PFSK-1 (cell line): Measurements from ENCODE around the gene RCAN3.

Experiments used
- FOXP2 ChIP-seq: optimal IDR thresholded peaks from 2 replicates; pipeline ENCODE3; 2011; ENCODE audit warnings: borderline replicate concordance, control low read depth, inconsistent platforms; ENCODE audit not compliant: insufficient read depth; ENCODE audit errors: extremely low read length, extremely low read depth
- POLR2AphosphoS5 ChIP-seq: IDR thresholded peaks from 2 replicates; pipeline ENCODE4 v1.6.1; 2012; ENCODE audit warnings: low read depth, mild to moderate bottlenecking, control low read depth, low read length, moderate library complexity
- SIN3A ChIP-seq: IDR thresholded peaks from 2 replicates; pipeline ENCODE4 v1.6.1; 2012; ENCODE audit warnings: mild to moderate bottlenecking, low read length, moderate library complexity, borderline replicate concordance; ENCODE audit not compliant: insufficient read depth
- TAF1 ChIP-seq: IDR thresholded peaks from 2 replicates; pipeline ENCODE4 v1.6.1; 2012; ENCODE audit warnings: low read length, control low read depth, borderline replicate concordance; ENCODE audit not compliant: insufficient read depth
- TF ChIP-seq, protein P1 (sequence below), 2 experiments: IDR thresholded peaks; 2 replicates each; pipeline versions ENCODE4 v1.6.1 to v1.8.0; 2011 to 2012; ENCODE audit warnings: low read depth in 2 of 2, low read length in 2 of 2, control low read depth in 1 of 2, inconsistent platforms in 1 of 2, mild to moderate bottlenecking in 1 of 2, moderate library complexity in 1 of 2; ENCODE audit not compliant: insufficient read depth in 1 of 2

The RCAN3 gene

DNA sequence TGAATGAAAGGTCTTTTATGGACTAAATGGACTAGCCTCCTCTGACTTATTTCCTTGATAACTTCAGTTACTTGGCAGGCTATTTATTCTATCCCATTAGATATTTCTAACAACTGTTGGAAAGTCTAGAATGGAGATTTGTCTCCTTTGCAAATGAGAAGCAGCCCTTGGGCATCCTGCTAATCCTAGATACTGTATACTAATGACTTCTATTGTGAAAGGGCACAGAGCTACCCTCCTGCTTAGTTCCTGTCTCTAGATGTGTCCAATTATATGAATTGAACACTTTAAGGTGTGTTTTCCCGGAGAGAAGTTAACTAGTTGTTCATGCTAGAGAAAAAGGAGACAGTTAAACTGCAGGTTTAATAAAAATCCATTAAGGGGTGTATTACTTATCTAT, 43.0 kb downstream of the RCAN3 start:
- TF ChIP-seq POLR2AphosphoS5, result no peak
- no peak for TF ChIP-seq SIN3A
- no peak for TF ChIP-seq TAF1
- TF ChIP-seq, protein P1, sequence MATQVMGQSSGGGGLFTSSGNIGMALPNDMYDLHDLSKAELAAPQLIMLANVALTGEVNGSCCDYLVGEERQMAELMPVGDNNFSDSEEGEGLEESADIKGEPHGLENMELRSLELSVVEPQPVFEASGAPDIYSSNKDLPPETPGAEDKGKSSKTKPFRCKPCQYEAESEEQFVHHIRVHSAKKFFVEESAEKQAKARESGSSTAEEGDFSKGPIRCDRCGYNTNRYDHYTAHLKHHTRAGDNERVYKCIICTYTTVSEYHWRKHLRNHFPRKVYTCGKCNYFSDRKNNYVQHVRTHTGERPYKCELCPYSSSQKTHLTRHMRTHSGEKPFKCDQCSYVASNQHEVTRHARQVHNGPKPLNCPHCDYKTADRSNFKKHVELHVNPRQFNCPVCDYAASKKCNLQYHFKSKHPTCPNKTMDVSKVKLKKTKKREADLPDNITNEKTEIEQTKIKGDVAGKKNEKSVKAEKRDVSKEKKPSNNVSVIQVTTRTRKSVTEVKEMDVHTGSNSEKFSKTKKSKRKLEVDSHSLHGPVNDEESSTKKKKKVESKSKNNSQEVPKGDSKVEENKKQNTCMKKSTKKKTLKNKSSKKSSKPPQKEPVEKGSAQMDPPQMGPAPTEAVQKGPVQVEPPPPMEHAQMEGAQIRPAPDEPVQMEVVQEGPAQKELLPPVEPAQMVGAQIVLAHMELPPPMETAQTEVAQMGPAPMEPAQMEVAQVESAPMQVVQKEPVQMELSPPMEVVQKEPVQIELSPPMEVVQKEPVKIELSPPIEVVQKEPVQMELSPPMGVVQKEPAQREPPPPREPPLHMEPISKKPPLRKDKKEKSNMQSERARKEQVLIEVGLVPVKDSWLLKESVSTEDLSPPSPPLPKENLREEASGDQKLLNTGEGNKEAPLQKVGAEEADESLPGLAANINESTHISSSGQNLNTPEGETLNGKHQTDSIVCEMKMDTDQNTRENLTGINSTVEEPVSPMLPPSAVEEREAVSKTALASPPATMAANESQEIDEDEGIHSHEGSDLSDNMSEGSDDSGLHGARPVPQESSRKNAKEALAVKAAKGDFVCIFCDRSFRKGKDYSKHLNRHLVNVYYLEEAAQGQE (IDR thresholded peaks at IDR 0.05; ENCODE audit: insufficient read depth in 1 of 2, low read depth in 2 of 2, low read length in 2 of 2), result no peak
- no peak for TF ChIP-seq FOXP2

GRCh38 chr1:24547195-24547594, 44.6 kb downstream of the RCAN3 start:
- no peak for TF ChIP-seq FOXP2
- no peak for TF ChIP-seq POLR2AphosphoS5
- TF ChIP-seq SIN3A, result no peak
- no peak for TF ChIP-seq TAF1
- TF ChIP-seq, protein P1 (IDR thresholded peaks at IDR 0.05; ENCODE audit: insufficient read depth in 1 of 2, low read depth in 2 of 2, low read length in 2 of 2), result no peak

DNA sequence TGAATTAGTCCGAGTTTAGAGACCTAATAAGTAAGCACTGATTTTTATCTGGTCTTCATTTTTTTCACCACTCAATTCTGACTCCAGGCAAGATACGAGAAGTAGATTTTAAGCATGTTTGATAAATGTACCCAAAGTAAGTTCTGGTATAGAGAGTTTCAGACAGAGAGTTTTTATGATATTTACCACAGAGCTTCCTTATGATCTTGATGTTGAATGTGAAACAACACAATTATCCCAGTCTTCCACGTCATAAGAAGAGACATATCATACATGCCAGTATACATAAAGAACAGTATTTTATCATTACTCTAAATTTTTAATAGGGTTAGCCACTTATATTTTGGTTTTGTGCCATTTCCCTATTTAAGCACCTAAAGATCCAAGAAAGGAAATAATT, 45.4 kb downstream of the RCAN3 start:
- TF ChIP-seq SIN3A (no peak), TAF1 (no peak)
- TF ChIP-seq, protein P1 (IDR thresholded peaks at IDR 0.05; ENCODE audit: insufficient read depth in 1 of 2, low read depth in 2 of 2, low read length in 2 of 2), result no peak

DNA sequence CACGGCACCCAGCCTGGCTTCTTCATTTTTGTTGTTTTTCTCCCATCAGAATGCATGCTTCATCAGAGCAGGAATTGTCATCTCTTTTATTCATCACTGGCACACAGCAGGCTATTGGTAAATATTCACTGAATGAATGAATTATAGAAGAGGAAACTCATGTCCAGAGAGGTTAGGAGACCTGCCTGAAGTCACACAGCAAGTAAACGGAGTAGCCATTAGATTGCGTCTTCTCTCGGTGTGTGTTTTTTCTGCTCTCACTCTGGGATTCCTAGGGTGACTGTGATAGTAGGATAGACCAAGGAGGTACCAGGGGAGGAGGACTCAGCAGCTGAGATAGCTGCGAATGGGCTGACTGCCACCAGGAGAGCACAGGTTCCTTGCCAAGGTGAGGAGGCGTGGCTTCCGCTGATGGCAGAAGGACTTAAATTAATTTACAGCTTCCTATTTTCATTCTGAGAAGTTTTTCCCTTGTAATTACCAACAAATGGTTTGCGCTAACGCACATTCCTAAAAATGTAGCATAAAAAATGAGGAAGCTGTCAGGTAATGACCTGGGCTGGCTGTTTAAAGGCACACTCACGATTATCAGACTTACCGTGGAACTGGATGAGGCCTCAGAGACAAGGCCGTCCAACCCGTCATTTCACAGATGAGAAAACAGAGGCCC, 48.8 kb downstream of the RCAN3 start:
- TF ChIP-seq FOXP2, result no peak
- TF ChIP-seq, protein P1 (IDR thresholded peaks at IDR 0.05; ENCODE audit: insufficient read depth in 1 of 2, low read depth in 2 of 2, low read length in 2 of 2), result no peak
- TF ChIP-seq TAF1, result no peak
- TF ChIP-seq POLR2AphosphoS5, result no peak
- no peak for TF ChIP-seq SIN3A
